Measurements from ENCODE around the gene ACAA2.

DNA sequence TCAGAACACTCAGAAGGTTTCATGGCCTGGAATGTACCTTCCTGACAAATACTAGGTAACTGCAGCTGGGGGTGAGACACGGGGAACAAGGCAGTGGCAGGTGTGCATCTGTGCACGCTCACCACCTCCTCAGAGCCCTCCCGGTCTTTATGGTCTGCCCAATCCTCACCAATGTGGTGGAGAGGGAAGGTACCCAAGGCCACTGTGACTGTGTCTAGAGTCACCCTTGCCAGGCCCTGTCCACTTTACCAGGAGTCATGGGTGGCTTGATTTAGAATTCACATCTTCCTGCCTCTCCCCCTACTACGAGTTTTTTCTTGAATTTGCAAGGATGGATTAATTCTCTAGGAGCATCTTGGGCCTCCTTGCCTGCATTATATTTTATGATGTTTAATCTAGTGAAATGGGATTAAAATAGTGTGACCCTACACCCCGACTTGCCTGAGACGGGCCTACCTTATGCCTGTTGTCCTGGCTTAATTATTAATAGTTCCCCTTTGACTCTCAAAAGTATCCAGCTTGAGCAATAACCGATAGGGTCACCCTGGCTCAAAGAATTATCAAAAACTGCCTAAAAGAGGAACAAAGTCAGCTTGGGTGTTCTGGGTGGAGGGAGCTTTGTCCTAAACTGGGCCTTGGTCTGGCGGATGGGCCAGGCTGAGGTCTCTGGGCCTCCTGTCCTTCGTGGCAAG is 56.5 kb downstream of the ACAA2 start:
- TF ChIP-seq ELF4 (IDR thresholded peaks at IDR 0.05) (no peak), SUZ12 (IDR thresholded peaks at IDR 0.05) (no peak), FOXM1 (IDR thresholded peaks at IDR 0.05; ENCODE audit: borderline replicate concordance) (no peak), CTBP1 (IDR thresholded peaks at IDR 0.05; ENCODE audit: borderline replicate concordance) (no peak), NFRKB (IDR thresholded peaks at IDR 0.05) (no peak), BHLHE40 (IDR thresholded peaks at IDR 0.05; ENCODE audit: borderline replicate concordance) (no peak), TARDBP (IDR thresholded peaks at IDR 0.05) (no peak), PKNOX1 (IDR thresholded peaks at IDR 0.05) (no peak), FOXK2 (IDR thresholded peaks at IDR 0.05) (no peak)

All from HEK293T (cell line).